SK-N-SH treated with all-trans-retinoic acid at 6 μM for 48 hours (cell line): ENCODE measurements around the gene PNMA1.
A peak's percentile ranks its signal among the peaks of the same experiment; 100 is the strongest.

Source experiments
- ATAC-seq: fragments of 200-7000 bp; cut with Tn5 transposase; 3 replicates; pipeline ENCODE4 v1.9.1; 2020; ENCODE audit warnings: mild to moderate bottlenecking, moderate library complexity
- ARNTL ChIP-seq: fragments of 450-650 bp; formaldehyde crosslinking; IDR thresholded peaks from 2 replicates; pipeline ENCODE4 v1.5.0; 2020; ENCODE audit warnings: low read depth, mild to moderate bottlenecking, moderate library complexity, borderline replicate concordance
- BACH2 ChIP-seq: fragments of 250-450 bp; sonication (Bioruptor Pico); IDR thresholded peaks from 2 replicates; pipeline ENCODE4 v1.9.0; 2021; ENCODE audit warnings: mild to moderate bottlenecking, borderline replicate concordance
- CSDC2 ChIP-seq: fragments of 250-450 bp; sonication (Bioruptor Pico); IDR thresholded peaks from 2 replicates; pipeline ENCODE4 v1.5.0; 2020; ENCODE audit warnings: mild to moderate bottlenecking, moderate library complexity
- CSRNP3 ChIP-seq: fragments of 250-450 bp; sonication (Bioruptor Pico); IDR thresholded peaks from 2 replicates; pipeline ENCODE4 v1.5.1; 2021; ENCODE audit warnings: mild to moderate bottlenecking, moderate library complexity
- ESRRG ChIP-seq: fragments of 250-450 bp; sonication (Bioruptor Pico); IDR thresholded peaks from 2 replicates; pipeline ENCODE4 v1.6.1; 2021; ENCODE audit warnings: mild to moderate bottlenecking
- GLIS3 ChIP-seq: fragments of 250-450 bp; sonication (Bioruptor Pico); IDR thresholded peaks from 2 replicates; pipeline ENCODE4 v1.5.0; 2020; ENCODE audit warnings: mild to moderate bottlenecking, moderate library complexity
- ISL1 ChIP-seq: fragments of 250-450 bp; sonication (Bioruptor Pico); IDR thresholded peaks from 2 replicates; pipeline ENCODE4 v2.1.2; 2022; ENCODE audit warnings: mild to moderate bottlenecking, moderate library complexity
- OSR1 ChIP-seq: fragments of 250-450 bp; sonication (Bioruptor Pico); IDR thresholded peaks from 2 replicates; pipeline ENCODE4 v1.8.0; 2022; ENCODE audit warnings: moderate library complexity, mild to moderate bottlenecking, inconsistent platforms
- PPARA ChIP-seq: fragments of 250-450 bp; sonication (Bioruptor Pico); IDR thresholded peaks from 2 replicates; pipeline ENCODE4 v1.5.0; 2020; ENCODE audit warnings: mild to moderate bottlenecking, borderline replicate concordance
- SNAI2 ChIP-seq: fragments of 250-450 bp; sonication (Bioruptor Pico); IDR thresholded peaks from 2 replicates; pipeline ENCODE4 v1.5.0; 2020; ENCODE audit warnings: mild to moderate bottlenecking, moderate library complexity
- TCF4 ChIP-seq: fragments of 250-450 bp; sonication (Bioruptor Pico); IDR thresholded peaks from 2 replicates; pipeline ENCODE4 v1.8.0; 2021; ENCODE audit warnings: mild to moderate bottlenecking, moderate library complexity, borderline replicate concordance
- TOX ChIP-seq: fragments of 250-450 bp; sonication (Bioruptor Pico); IDR thresholded peaks from 2 replicates; pipeline ENCODE4 v1.8.0; 2021; ENCODE audit warnings: mild to moderate bottlenecking, moderate library complexity, borderline replicate concordance
- ZC3H10 ChIP-seq: fragments of 250-450 bp; sonication (Bioruptor Pico); IDR thresholded peaks from 2 replicates; pipeline ENCODE4 v1.5.1; 2021; ENCODE audit warnings: mild to moderate bottlenecking, moderate library complexity
- ZFP3 ChIP-seq: fragments of 250-450 bp; sonication (Bioruptor Pico); IDR thresholded peaks from 2 replicates; pipeline ENCODE4 v1.5.0; 2020; ENCODE audit warnings: mild to moderate bottlenecking, moderate library complexity
- ZFP30 ChIP-seq: fragments of 450-650 bp; formaldehyde crosslinking; IDR thresholded peaks from 2 replicates; pipeline ENCODE4 v1.5.0; 2022; ENCODE audit warnings: mild to moderate bottlenecking, moderate library complexity
- ZNF565 ChIP-seq: fragments of 450-650 bp; formaldehyde crosslinking; conservative IDR thresholded peaks from 2 replicates; pipeline ENCODE4 v1.5.0; 2020; ENCODE audit warnings: low read depth, mild to moderate bottlenecking, moderate library complexity
- ZNF70 ChIP-seq: fragments of 450-650 bp; formaldehyde crosslinking; IDR thresholded peaks from 2 replicates; pipeline ENCODE4 v1.5.0; 2020; ENCODE audit warnings: mild to moderate bottlenecking, moderate library complexity
- ZNF8 ChIP-seq: fragments of 450-650 bp; formaldehyde crosslinking; IDR thresholded peaks from 2 replicates; pipeline ENCODE4 v1.5.0; 2020; ENCODE audit warnings: mild to moderate bottlenecking, moderate library complexity
- TF ChIP-seq, protein P1 (sequence below): fragments of 250-450 bp; sonication (Bioruptor Pico); IDR thresholded peaks from 2 replicates; pipeline ENCODE4 v1.8.0; 2021; ENCODE audit warnings: low read depth, mild to moderate bottlenecking, moderate library complexity, borderline replicate concordance
- TF ChIP-seq, protein P2 (sequence below): fragments of 250-450 bp; sonication (Bioruptor Pico); IDR thresholded peaks from 2 replicates; pipeline ENCODE4 v1.5.0; 2020; ENCODE audit warnings: mild to moderate bottlenecking, moderate library complexity
- TF ChIP-seq, protein P3 (sequence below): fragments of 250-450 bp; sonication (Bioruptor Pico); IDR thresholded peaks from 2 replicates; pipeline ENCODE4 v1.8.0; 2020; ENCODE audit warnings: mild to moderate bottlenecking, moderate library complexity, borderline replicate concordance
- TF ChIP-seq, protein P4 (sequence below): fragments of 250-450 bp; sonication (Bioruptor Pico); IDR thresholded peaks from 2 replicates; pipeline ENCODE4 v1.5.1; 2020; ENCODE audit warnings: low read depth, mild to moderate bottlenecking, moderate library complexity

Gene PNMA1

DNA sequence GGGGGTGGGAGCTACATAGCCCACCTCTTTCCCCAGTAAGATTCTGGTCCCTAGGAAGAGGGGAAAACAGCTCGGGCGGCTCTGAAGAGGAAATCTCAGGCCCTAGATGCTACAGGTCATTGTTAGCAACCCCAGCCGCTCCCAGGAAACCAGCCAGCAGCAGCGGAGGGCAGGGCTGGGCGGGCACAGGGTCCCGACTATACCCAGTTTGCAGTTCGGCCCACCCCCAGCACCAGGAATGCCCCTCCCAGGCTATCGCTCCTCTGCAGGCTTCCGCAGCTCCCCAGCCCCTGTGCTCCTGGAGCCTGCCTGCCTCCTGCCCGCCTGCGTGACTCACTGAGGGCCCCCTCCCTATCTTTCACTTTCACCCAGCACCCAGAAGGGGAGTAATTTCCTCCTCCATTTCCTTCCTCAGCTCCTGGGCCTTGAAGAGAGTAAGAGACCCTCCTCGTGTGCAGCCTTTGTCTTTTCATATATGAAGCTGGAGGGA lies 27.2 kb upstream of the PNMA1 start:
- no peak for TF ChIP-seq ESRRG (CRISPR knock-in tag)
- no peak for TF ChIP-seq TCF4
- TF ChIP-seq ZNF70 (CRISPR knock-in tag), result no peak
- TF ChIP-seq CSDC2 (CRISPR knock-in tag), result no peak
- no peak for TF ChIP-seq ZNF8 (CRISPR knock-in tag)
- peak; percentile 75 for ATAC-seq

- TF ChIP-seq GLIS3, result no peak
- no peak for TF ChIP-seq ARNTL (CRISPR knock-in tag)
- TF ChIP-seq SNAI2, result no peak
- no peak for TF ChIP-seq OSR1 (CRISPR knock-in tag)
- no peak for TF ChIP-seq ZC3H10
- TF ChIP-seq, protein P1, sequence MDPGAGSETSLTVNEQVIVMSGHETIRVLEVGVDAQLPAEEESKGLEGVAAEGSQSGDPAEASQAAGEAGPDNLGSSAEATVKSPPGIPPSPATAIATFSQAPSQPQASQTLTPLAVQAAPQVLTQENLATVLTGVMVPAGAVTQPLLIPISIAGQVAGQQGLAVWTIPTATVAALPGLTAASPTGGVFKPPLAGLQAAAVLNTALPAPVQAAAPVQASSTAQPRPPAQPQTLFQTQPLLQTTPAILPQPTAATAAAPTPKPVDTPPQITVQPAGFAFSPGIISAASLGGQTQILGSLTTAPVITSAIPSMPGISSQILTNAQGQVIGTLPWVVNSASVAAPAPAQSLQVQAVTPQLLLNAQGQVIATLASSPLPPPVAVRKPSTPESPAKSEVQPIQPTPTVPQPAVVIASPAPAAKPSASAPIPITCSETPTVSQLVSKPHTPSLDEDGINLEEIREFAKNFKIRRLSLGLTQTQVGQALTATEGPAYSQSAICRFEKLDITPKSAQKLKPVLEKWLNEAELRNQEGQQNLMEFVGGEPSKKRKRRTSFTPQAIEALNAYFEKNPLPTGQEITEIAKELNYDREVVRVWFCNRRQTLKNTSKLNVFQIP (CRISPR knock-in tag), result no peak
- no peak for TF ChIP-seq ZFP3 (CRISPR knock-in tag)
- no peak for TF ChIP-seq ISL1 (CRISPR knock-in tag)
- TF ChIP-seq CSDC2 (CRISPR knock-in tag), result no peak
- no peak for TF ChIP-seq PPARA (CRISPR knock-in tag)
- TF ChIP-seq TOX, result no peak
- no peak for TF ChIP-seq BACH2 (CRISPR knock-in tag)
- no peak for TF ChIP-seq CSRNP3 (CRISPR knock-in tag)
- TF ChIP-seq, protein P2, sequence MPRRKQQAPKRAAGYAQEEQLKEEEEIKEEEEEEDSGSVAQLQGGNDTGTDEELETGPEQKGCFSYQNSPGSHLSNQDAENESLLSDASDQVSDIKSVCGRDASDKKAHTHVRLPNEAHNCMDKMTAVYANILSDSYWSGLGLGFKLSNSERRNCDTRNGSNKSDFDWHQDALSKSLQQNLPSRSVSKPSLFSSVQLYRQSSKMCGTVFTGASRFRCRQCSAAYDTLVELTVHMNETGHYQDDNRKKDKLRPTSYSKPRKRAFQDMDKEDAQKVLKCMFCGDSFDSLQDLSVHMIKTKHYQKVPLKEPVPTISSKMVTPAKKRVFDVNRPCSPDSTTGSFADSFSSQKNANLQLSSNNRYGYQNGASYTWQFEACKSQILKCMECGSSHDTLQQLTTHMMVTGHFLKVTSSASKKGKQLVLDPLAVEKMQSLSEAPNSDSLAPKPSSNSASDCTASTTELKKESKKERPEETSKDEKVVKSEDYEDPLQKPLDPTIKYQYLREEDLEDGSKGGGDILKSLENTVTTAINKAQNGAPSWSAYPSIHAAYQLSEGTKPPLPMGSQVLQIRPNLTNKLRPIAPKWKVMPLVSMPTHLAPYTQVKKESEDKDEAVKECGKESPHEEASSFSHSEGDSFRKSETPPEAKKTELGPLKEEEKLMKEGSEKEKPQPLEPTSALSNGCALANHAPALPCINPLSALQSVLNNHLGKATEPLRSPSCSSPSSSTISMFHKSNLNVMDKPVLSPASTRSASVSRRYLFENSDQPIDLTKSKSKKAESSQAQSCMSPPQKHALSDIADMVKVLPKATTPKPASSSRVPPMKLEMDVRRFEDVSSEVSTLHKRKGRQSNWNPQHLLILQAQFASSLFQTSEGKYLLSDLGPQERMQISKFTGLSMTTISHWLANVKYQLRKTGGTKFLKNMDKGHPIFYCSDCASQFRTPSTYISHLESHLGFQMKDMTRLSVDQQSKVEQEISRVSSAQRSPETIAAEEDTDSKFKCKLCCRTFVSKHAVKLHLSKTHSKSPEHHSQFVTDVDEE (CRISPR knock-in tag), result no peak
- ATAC-seq, result no peak
Measured at GRCh38 chr14:73740618-73741326, 26.6 kb upstream of the PNMA1 start.

- ATAC-seq, result no peak
- TF ChIP-seq TOX (no peak), ZNF565 (no peak), BACH2 (CRISPR knock-in tag) (no peak), ZNF8 (CRISPR knock-in tag) (no peak), CSDC2 (CRISPR knock-in tag) (no peak), CSRNP3 (CRISPR knock-in tag) (no peak), ISL1 (CRISPR knock-in tag) (no peak), SNAI2 (no peak), ZC3H10 (no peak), GLIS3 (no peak), OSR1 (CRISPR knock-in tag) (no peak), PPARA (CRISPR knock-in tag) (no peak), ESRRG (CRISPR knock-in tag) (no peak), ZFP30 (CRISPR knock-in tag) (no peak), ZFP3 (CRISPR knock-in tag) (no peak)
- TF ChIP-seq, protein P3, sequence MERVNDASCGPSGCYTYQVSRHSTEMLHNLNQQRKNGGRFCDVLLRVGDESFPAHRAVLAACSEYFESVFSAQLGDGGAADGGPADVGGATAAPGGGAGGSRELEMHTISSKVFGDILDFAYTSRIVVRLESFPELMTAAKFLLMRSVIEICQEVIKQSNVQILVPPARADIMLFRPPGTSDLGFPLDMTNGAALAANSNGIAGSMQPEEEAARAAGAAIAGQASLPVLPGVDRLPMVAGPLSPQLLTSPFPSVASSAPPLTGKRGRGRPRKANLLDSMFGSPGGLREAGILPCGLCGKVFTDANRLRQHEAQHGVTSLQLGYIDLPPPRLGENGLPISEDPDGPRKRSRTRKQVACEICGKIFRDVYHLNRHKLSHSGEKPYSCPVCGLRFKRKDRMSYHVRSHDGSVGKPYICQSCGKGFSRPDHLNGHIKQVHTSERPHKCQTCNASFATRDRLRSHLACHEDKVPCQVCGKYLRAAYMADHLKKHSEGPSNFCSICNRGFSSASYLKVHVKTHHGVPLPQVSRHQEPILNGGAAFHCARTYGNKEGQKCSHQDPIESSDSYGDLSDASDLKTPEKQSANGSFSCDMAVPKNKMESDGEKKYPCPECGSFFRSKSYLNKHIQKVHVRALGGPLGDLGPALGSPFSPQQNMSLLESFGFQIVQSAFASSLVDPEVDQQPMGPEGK, result no peak
- TF ChIP-seq, protein P4, sequence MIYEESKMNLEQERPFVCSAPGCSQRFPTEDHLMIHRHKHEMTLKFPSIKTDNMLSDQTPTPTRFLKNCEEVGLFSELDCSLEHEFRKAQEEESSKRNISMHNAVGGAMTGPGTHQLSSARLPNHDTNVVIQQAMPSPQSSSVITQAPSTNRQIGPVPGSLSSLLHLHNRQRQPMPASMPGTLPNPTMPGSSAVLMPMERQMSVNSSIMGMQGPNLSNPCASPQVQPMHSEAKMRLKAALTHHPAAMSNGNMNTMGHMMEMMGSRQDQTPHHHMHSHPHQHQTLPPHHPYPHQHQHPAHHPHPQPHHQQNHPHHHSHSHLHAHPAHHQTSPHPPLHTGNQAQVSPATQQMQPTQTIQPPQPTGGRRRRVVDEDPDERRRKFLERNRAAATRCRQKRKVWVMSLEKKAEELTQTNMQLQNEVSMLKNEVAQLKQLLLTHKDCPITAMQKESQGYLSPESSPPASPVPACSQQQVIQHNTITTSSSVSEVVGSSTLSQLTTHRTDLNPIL (CRISPR knock-in tag), result no peak
- TF ChIP-seq, protein P1 (CRISPR knock-in tag), result no peak
Measured at GRCh38 chr14:73739899-73740617, 25.9 kb upstream of the PNMA1 start.
